Activated CD4-positive, CD25-positive, alpha-beta regulatory T cell treated with anti-CD3 and anti-CD28 coated beads, Interleukin-2, amount 50 U/mL, for 24 hours (primary cell): Measurements from ENCODE around the gene RANBP3L.
"Not testable (repeated sequence)": the region's sequence is repeated elsewhere in the genome, so short reads cannot be mapped to it uniquely, and the experiment has no call there.

Source experiments
- ATAC-seq, 2 donors: fragments of 150-1000 bp; cut with Tn5 transposase; one replicate each; pipeline ENCODE4 v1.10.0; 2021; ENCODE audit warnings: mild to moderate bottlenecking in 1 of 2, moderate library complexity in 1 of 2

Gene RANBP3L

GRCh38 chr5:36301858-36302603 is at the start of gene RANBP3L:
Gene RANBP3L (minus strand): TSS chr5:36301902. CDS start chr5:36301416, 486 bp downstream.
- no peak for ATAC-seq

DNA sequence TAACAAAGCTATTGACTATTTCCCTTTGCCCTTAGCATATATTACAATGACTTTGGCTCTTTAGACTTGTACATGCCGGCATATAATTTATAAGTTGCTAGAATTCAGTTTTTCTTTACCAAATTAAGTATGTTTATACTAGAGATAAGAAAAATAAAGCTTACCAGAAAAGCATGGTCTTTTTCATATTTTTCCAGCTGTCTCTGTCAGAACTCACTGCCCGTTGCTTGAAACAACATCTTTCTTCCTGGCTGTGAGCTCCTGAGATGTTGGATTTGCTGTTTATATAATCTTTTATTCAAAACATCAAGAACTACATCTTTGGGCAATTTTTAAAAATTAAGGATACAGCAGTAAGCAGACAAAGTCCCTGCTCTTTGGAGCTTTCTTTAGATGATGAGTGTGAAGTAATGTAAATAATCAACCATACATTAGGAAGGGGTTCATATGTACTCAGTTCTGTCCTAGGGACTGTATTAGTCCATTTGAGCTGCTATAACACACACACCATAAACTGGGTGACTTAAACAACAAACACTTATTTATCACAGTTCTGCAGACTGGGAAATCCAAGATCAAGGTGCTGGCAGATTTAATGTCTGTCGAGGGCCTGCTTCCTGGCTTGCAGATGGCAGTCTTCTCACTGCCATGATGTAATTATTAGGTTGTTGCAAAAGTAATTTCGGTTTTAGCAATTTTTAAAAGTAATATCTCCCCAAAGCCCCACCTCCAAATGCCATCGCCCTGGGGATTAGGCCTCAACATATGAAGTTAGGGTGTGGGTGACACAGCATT is 45.4 kb upstream of the RANBP3L start:
- ATAC-seq = no peak

DNA sequence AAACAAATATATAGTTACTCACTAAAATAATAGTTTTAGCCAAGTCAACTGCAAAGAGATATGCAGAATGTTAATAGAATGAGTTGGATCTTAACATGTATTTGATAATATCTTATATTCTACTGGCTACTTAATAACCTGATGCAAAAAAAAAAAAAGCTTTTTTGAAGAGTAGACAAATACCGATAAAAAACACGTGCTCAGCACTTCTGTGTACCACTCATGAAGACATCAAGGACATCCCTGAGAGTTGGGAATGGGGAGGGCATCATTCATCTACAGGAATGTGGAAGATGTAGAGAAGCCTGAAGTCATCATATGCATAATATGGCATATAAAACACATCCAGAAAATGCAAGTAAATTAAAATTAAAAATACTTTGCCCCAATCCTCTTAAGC is 43.2 kb upstream of the RANBP3L start:
- no peak for ATAC-seq

GRCh38 chr5:36341720-36342119 is 40.0 kb upstream of the RANBP3L start:
- not testable (repeated sequence) for ATAC-seq

DNA sequence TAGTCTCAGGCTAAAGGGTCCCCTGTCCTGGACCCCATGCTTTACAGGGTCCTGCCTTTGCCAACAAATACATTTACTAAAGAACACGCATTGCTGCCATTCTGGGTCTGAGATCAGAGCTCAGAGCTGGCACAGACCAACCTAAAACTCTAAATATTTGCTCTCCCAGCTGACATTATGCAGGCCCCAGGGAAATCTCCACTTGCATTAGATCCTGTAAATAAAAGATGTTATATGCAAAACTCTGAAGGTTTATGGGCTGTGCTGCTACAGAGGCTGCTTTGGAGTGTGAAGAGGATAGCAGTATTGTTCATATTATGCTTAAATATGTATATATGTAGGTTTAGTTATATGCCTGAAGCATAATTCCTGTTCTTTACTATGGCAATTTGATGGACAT is 35.9 kb upstream of the RANBP3L start:
- ATAC-seq = no peak

DNA sequence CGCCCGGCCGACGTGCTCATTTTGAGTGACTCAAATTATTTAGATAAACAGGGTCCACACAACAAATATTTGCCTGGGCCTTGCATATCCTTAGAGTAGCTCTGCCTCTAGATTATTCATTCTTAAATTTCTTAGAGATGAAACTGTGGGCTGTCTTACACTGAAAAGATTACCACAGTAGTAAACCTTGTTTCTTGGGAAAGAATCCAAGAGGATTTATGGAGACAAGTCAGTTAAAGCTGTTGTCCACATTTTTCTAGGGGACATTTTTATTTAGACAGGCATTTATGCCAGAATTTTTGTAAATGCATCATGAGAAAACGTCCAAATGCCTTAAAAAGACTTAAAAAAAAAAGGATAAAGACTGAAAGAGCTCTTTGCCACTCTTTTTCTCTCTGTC is 32.6 kb upstream of the RANBP3L start:
- no peak for ATAC-seq

DNA sequence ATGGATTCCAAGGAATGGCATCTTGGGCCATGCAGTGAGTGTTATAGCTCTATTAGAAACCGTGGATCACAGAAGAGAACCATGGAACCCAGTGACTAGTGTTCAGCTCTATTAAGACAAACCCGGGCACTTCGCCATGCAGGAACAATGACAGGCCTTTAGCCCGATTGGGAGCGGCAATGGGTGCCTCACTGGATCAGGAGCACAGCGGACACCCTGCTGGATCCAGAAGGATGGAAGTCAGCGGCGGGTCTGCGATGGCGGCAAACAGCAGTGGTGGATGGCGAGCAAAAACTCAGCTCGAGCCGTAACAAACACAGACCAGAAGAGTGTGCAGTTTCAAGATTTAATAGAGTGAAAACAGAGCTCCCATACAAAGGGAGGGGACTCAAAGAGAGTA is 31.0 kb upstream of the RANBP3L start:
- ATAC-seq = not testable (repeated sequence)

- no peak for ATAC-seq
Observed at GRCh38 chr5:36325196-36325595, 23.5 kb upstream of the RANBP3L start.

GRCh38 chr5:36323926-36324781 is 22.5 kb upstream of the RANBP3L start:
- ATAC-seq = no peak

- ATAC-seq = no peak
Observed at GRCh38 chr5:36312953-36313672, 11.4 kb upstream of the RANBP3L start.

- ATAC-seq = no peak
Observed at GRCh38 chr5:36311956-36312355, 10.3 kb upstream of the RANBP3L start.

- no peak for ATAC-seq
Observed at GRCh38 chr5:36310138-36310537, 8.4 kb upstream of the RANBP3L start.

GRCh38 chr5:36305571-36306326 is 4.0 kb upstream of the RANBP3L start:
- ATAC-seq = no peak

GRCh38 chr5:36304095-36304805 is 2.5 kb upstream of the RANBP3L start:
- ATAC-seq = no peak

DNA sequence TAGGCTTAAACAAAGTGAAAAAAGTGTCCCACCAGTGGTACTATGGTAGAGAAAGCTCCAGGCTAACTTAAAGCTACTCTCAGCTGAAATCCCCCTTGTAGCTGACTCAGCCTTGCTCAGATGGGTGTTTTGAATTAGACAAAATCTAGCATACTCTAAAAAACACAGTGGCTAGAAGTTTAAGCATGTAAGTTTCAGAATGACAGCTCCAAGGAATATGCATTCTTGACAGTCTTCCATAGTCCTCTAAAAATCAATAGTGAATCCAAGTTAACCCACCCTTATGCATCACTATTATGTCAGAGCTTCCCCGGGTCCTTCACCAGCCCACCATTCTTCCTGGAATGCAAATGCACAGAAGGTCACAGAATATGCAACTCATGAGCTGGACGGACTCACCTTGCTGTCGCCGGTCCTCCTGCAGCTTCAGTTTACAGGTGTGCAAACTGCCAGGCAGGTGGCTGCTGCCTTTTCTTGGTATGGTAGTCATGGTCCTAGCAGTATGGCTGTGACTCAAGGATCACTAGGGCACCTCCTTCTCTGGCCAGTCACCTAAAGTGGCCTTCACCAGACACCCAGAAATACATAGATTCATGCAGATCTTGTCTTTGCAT is 668 bp downstream of the RANBP3L start:
- ATAC-seq = no peak

- no peak for ATAC-seq
Observed at GRCh38 chr5:36300191-36300926, 1.3 kb downstream of the RANBP3L start.

DNA sequence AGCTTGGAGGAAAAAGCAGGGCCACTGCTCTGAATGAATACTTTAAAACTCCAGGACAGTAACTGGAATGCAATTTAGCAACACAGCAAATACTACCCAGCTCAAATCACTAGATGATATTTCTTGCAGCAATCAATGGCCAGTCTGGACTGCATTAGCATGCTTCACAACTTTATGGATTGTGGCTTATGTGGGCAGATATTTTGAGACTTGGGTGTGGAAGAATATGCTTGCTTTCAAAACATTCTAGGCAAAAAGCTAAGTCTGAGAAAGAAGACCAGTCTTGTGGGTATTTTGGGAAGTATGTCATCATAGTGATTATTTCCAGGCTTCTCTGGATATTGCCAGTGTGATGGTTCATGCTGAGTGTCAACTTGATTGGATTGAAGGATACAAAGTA is 3.1 kb downstream of the RANBP3L start:
- no peak for ATAC-seq

GRCh38 chr5:36297653-36298052 is 4.0 kb downstream of the RANBP3L start:
- ATAC-seq = no peak

DNA sequence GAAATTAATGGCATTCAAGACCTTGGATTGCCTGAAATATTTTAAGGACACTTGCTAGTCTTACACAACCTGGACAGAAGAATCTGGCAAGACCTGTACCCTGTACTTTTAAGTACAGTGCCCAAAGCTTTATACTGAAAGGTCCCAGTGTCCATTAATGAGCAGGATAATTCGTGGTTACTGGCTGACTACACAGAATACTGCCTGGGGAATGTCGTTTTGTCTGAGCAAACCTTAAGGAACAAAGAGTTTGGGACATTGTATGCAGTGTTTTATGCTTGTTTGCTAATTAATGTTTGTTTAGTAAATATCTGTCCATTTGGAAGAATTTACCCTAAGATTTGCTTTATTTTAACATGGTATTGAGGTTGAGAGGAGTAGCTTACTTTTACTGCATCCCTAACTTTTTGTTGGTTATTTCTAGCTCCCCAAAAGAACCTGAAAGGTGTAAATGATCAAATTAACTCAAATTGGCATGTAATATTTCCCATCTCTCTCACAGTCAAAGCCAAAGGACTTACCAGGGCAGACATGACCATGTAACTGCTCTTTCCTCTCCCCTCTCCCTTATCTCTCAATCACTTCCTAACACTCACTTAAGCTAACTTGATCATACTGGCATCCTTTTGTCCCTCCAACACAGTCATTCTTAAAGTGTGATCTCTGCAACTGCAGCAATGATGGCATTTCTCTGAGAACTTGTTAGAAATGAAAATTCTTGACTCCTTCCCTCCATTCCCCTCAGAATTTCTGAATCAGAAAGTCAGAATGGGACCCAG is 15.7 kb downstream of the RANBP3L start:
- no peak for ATAC-seq
